Aorta (tissue), 5 donors: Measurements from ENCODE around the gene MST1. TPM values are rescaled to one million over a fixed set of nuclear protein-coding genes. Genes with fewer than 3 reads are reported as not detected.

ENCODE experiments used
- ATAC-seq: fragments of 200-7000 bp; cut with Tn5 transposase; one replicate; pipeline ENCODE4 v1.9.1; 2022; ENCODE audit warnings: moderate library complexity; ENCODE audit not compliant: low FRiP score
- DNase-seq, 2 donors: peaks; one replicate each; pipeline ENCODE4 v3.0.0-alpha.2; 2020
- H3K27ac ChIP-seq, 2 donors: one replicate each; pipeline ENCODE4 v1.5.1; 2013; ENCODE audit warnings: low read length in 2 of 2, mild to moderate bottlenecking in 2 of 2, moderate library complexity in 2 of 2, control low read depth in 1 of 2, inconsistent platforms in 1 of 2, low read depth in 1 of 2
- H3K27me3 ChIP-seq, 2 donors: one replicate each; pipeline ENCODE4 v1.6.1; 2013; ENCODE audit warnings: control low read depth in 1 of 2, low read length in 1 of 2, mild to moderate bottlenecking in 1 of 2, moderate library complexity in 1 of 2; ENCODE audit not compliant: insufficient read depth in 2 of 2, control insufficient read depth in 1 of 2
- H3K36me3 ChIP-seq, 2 donors: one replicate each; pipeline ENCODE4 v1.6.1; 2013; ENCODE audit warnings: control low read depth in 1 of 2, low read length in 1 of 2, mild to moderate bottlenecking in 1 of 2; ENCODE audit not compliant: insufficient read depth in 2 of 2, control insufficient read depth in 1 of 2
- H3K4me1 ChIP-seq, 2 donors: one replicate each; pipeline ENCODE4 v1.6.1; 2013; ENCODE audit warnings: low read length in 2 of 2, control low read depth in 1 of 2, mild to moderate bottlenecking in 1 of 2, moderate library complexity in 1 of 2; ENCODE audit not compliant: insufficient read depth in 2 of 2, control insufficient read depth in 1 of 2
- H3K4me3 ChIP-seq, 2 donors: one replicate each; pipeline ENCODE4 v1.5.1; 2013; ENCODE audit warnings: low read length in 2 of 2, control low read depth in 1 of 2, mild to moderate bottlenecking in 1 of 2
- H3K9me3 ChIP-seq: one replicate; pipeline ENCODE4 v1.6.1; 2013; ENCODE audit warnings: mild to moderate bottlenecking, low read length; ENCODE audit not compliant: control insufficient read depth
- WGBS, 2 donors: extraction: QIAGEN DNeasy Blood & Tissue Kit; methylation state at CpG; one replicate each; pipeline ENCODE4 v1.1.7; 2013; 5-methylcytosine and 5-hydroxymethylcytosine counted together
- intact Hi-C, 2 donors: fragments of 100-400 bp; cut with DNase I; formaldehyde crosslinking; loops; one replicate each; pipeline versions ENCODE4 v1.14.2 to v1.15.0; 2022
- polyA plus RNA-seq, 2 donors: library from polyadenylated mRNA; stranded (reverse); fragments of 200-250 nt; gene quantifications; one replicate each; pipeline ENCODE4 v1.2.3, GENCODE V29; 2013
- total RNA-seq, 2 donors: library from RNA; stranded (reverse); fragmentation: NEBNext Ultra II Directional; extraction: Animal tissue kit (Norgen Biotek cat#: 25700); gene quantifications; one replicate each; pipeline ENCODE4 v1.2.1, GENCODE V29; 2021
- donor health status: healthy with polysubstance abuse.
- donor health status: Bipolar disorder and iron deficiency.
- donor health status: DM: no; HTN: no; CAD: no.
- donor health status: DM: no; HTN: no; CAD: no.
- donor health status: DM: yes; HTN: yes; CAD: no.

Gene MST1
- total and polyA plus RNA-seq, 4 donors, result 4.5 to 64.7 (median 11.1) TPM

DNA sequence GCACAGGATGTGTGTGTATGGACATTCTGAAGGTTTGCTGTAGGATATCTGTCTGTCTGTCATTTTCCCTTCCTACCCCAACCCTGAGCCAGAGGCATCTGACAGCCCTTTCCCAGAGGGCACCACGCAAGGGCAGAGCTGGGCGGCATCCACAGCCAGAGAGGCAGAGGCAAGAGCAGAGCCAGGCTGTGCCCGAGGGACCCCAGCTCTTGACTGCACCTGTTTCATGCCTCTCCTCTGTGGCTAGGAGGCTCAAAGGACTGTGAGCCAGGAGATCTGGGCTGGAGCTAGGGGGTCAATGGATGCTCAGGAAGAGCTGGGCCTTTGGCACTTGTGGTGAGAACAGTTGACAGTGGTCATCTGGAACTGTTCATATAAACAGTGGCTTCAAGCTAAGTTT, 19.9 kb downstream of the MST1 start:
- Histone ChIP-seq H3K4me1 (no peaks in the 10 kb centered on the region), H3K4me3 (no peak overlapping the region), H3K9me3 (no peaks in the 10 kb centered on the region), H3K27me3 (no peaks in the 10 kb centered on the region), H3K27ac (no peak overlapping the region), H3K36me3 (no peaks in the 10 kb centered on the region)
- ATAC-seq (no peak), DNase-seq (no peak)
- 63 to 65% methylated on average over 3 of the region's 3 CpGs for WGBS, 2 donors
- intact Hi-C loops, result loop anchor here in 1 of 2 donors (5.0 kb wide), 1 partner anchor 102 kb away; no protein-coding TSS in a partner anchor

GRCh38 chr3:49668861-49669260, 20.4 kb downstream of the MST1 start:
- Histone ChIP-seq H3K9me3 (no peaks in the 10 kb centered on the region), H3K27me3 (no peaks in the 10 kb centered on the region), H3K4me3 (no peak overlapping the region), H3K4me1 (no peaks in the 10 kb centered on the region), H3K27ac (no peak overlapping the region), H3K36me3 (no peaks in the 10 kb centered on the region)
- WGBS, 2 donors, result 52 to 57% methylated on average over 5 of the region's 5 CpGs
- no peak for ATAC-seq
- intact Hi-C loops, result loop anchor here in 1 of 2 donors (5.0 kb wide), 1 partner anchor 102 kb away; no protein-coding TSS in a partner anchor
- DNase-seq, result no peak

GRCh38 chr3:49668414-49668797, 20.9 kb downstream of the MST1 start:
- H3K4me3 ChIP-seq, result no peak overlapping the region
- 10 to 15% methylated on average over 5 of the region's 5 CpGs for WGBS, 2 donors
- no peaks in the 10 kb centered on the region for H3K36me3 ChIP-seq
- H3K9me3 ChIP-seq, result no peaks in the 10 kb centered on the region
- H3K4me1 ChIP-seq, result no peaks in the 10 kb centered on the region
- no peaks in the 10 kb centered on the region for H3K27me3 ChIP-seq
- ATAC-seq, result no peak
- intact Hi-C loops, result loop anchor here in 1 of 2 donors (5.0 kb wide), 1 partner anchor 101 kb away; no protein-coding TSS in a partner anchor
- no peak for DNase-seq
- H3K27ac ChIP-seq, result no peak overlapping the region

- H3K36me3 ChIP-seq, result no peaks in the 10 kb centered on the region
- WGBS, 2 donors, result 68 to 70% methylated on average over 25 of the region's 25 CpGs
- H3K4me3 ChIP-seq, result no peak overlapping the region
- no peak overlapping the region for H3K27ac ChIP-seq
- no peak for DNase-seq
- intact Hi-C loops, result loop anchor here in 1 of 2 donors (5.0 kb wide), 1 partner anchor 101 kb away; no protein-coding TSS in a partner anchor
- no peaks in the 10 kb centered on the region for H3K9me3 ChIP-seq
- no peaks in the 10 kb centered on the region for H3K4me1 ChIP-seq
- no peaks in the 10 kb centered on the region for H3K27me3 ChIP-seq
- no peak for ATAC-seq
Measured at GRCh38 chr3:49667701-49668413, 21.4 kb downstream of the MST1 start.

DNA sequence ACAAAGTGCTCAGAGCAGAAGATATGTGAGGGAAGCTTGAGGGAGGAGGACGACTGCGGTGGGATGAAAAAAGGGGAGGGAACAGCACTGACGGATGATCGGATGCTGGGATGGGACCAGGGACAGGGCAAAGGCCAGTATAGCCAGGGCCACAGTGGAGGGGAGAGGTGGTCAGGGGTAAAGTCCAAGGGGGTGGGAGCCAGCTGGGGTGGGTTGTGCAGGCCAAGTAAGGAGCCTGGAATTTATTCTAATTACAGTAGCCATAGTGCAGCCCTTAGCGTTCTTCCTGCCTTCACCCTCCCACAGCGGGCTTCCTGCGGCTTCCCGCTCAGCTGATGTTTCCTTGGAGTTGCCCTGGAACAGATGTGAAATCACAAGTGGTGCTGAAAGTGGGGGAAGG, 22.7 kb downstream of the MST1 start:
- no peaks in the 10 kb centered on the region for H3K27me3 ChIP-seq
- H3K36me3 ChIP-seq, result no peaks in the 10 kb centered on the region
- intact Hi-C loops, result loop anchor here in 1 of 2 donors (5.0 kb wide), 1 partner anchor 99 kb away; no protein-coding TSS in a partner anchor
- no peak overlapping the region for H3K27ac ChIP-seq
- DNase-seq, result no peak
- no peaks in the 10 kb centered on the region for H3K4me1 ChIP-seq
- H3K4me3 ChIP-seq, result no peak overlapping the region
- H3K9me3 ChIP-seq, result no peaks in the 10 kb centered on the region
- WGBS, 2 donors, result 27 to 32% methylated on average over 8 of the region's 8 CpGs
- ATAC-seq, result no peak

GRCh38 chr3:49665822-49666519, 23.3 kb downstream of the MST1 start:
- H3K4me1 ChIP-seq, result no peaks in the 10 kb centered on the region
- 80 to 85% methylated on average over 5 to 6 of the region's 6 CpGs for WGBS, 2 donors
- DNase-seq, result no peak
- H3K36me3 ChIP-seq, result no peaks in the 10 kb centered on the region
- intact Hi-C loops, result loop anchor here in 1 of 2 donors (5.0 kb wide), 1 partner anchor 99 kb away; no protein-coding TSS in a partner anchor
- no peaks in the 10 kb centered on the region for H3K27me3 ChIP-seq
- H3K4me3 ChIP-seq, result no peak overlapping the region
- no peaks in the 10 kb centered on the region for H3K9me3 ChIP-seq
- no peak for ATAC-seq
- H3K27ac ChIP-seq, result no peak overlapping the region

GRCh38 chr3:49664300-49664699, 25.0 kb downstream of the MST1 start:
- no peak for DNase-seq
- H3K4me1 ChIP-seq, result no peaks in the 10 kb centered on the region
- no peaks in the 10 kb centered on the region for H3K27me3 ChIP-seq
- ATAC-seq, result no peak
- H3K9me3 ChIP-seq, result no peaks in the 10 kb centered on the region
- 83 to 94% methylated on average over 11 of the region's 11 CpGs for WGBS, 2 donors
- H3K27ac ChIP-seq, result no peak overlapping the region
- H3K4me3 ChIP-seq, result no peak overlapping the region
- H3K36me3 ChIP-seq, result no peaks in the 10 kb centered on the region
- intact Hi-C loops, result no loop called here

DNA sequence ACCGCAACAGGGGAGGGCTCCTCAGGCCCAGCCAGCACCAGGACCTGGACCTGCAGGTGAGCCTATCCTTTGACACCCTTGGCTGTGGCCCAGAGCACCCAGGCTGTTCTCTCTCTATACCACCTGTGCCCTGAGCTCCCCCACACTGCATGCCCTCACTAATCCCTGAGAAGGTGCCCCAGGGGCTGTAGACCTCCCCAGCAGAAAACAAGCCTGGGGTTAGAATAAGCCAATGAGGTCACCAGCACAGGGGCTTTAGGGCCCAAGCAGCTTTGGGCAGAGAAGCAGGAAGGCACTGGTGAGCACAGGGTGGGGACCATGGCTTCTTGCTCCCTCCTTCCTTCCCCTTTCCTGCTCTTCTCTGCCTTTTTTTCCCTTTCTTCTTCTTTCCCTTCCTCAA, 25.4 kb downstream of the MST1 start:
- 98 to 100% methylated on average over 1 of the region's 1 CpG for WGBS, 2 donors
- DNase-seq (no peak), ATAC-seq (no peak)
- Histone ChIP-seq H3K27ac (no peak overlapping the region), H3K4me1 (no peaks in the 10 kb centered on the region), H3K27me3 (no peaks in the 10 kb centered on the region), H3K9me3 (no peaks in the 10 kb centered on the region), H3K4me3 (no peak overlapping the region), H3K36me3 (no peaks in the 10 kb centered on the region)
- intact Hi-C loops, result no loop called here
